ENCODE data around the gene MYO1H.

DNA sequence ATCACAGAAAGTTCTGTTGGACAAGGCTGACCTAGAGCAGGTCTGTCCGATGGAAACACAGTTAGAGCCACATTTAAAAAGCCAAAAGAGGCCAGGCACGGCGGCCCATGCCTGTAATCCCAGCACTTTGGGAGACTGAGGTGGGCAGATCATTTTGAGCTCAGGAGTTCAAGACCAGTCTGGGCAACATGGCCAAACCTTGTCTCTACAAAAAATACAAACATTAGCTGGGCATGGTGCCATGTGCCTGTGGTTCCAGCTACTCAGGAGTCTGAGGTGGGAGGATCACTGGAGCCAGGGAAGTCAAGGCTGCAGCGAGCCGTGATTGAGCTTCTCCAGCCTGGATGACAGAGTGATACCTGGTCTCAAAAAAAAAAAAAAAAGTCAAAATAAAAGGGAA is 144.7 kb downstream of the MYO1H start:
- TF ChIP-seq TEAD4 (IDR thresholded peaks at IDR 0.05; ENCODE audit: low read depth, low read length), result no peak
- TF ChIP-seq, protein P1, sequence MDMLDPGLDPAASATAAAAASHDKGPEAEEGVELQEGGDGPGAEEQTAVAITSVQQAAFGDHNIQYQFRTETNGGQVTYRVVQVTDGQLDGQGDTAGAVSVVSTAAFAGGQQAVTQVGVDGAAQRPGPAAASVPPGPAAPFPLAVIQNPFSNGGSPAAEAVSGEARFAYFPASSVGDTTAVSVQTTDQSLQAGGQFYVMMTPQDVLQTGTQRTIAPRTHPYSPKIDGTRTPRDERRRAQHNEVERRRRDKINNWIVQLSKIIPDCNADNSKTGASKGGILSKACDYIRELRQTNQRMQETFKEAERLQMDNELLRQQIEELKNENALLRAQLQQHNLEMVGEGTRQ (IDR thresholded peaks at IDR 0.05; ENCODE audit: low read length), result no peak
- no peak for TF ChIP-seq EZH2 (IDR thresholded peaks at IDR 0.05; ENCODE audit: low read depth, low read length, severe bottlenecking)
- no peak for TF ChIP-seq RAD21 (IDR thresholded peaks at IDR 0.05 in 1 of 2, conservative IDR thresholded peaks at IDR 0.05 in 1 of 2; ENCODE audit: low read depth in 2 of 2, low read length in 2 of 2)
- TF ChIP-seq POLR2AphosphoS5 (IDR thresholded peaks at IDR 0.05; ENCODE audit: low read depth, low read length), result no peak
- TF ChIP-seq, protein P2, sequence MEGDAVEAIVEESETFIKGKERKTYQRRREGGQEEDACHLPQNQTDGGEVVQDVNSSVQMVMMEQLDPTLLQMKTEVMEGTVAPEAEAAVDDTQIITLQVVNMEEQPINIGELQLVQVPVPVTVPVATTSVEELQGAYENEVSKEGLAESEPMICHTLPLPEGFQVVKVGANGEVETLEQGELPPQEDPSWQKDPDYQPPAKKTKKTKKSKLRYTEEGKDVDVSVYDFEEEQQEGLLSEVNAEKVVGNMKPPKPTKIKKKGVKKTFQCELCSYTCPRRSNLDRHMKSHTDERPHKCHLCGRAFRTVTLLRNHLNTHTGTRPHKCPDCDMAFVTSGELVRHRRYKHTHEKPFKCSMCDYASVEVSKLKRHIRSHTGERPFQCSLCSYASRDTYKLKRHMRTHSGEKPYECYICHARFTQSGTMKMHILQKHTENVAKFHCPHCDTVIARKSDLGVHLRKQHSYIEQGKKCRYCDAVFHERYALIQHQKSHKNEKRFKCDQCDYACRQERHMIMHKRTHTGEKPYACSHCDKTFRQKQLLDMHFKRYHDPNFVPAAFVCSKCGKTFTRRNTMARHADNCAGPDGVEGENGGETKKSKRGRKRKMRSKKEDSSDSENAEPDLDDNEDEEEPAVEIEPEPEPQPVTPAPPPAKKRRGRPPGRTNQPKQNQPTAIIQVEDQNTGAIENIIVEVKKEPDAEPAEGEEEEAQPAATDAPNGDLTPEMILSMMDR (IDR thresholded peaks at IDR 0.05; ENCODE audit: control extremely low read depth in 1 of 3, insufficient read depth in 1 of 3, low read depth in 1 of 3, low read length in 3 of 3), result no peak
- TF ChIP-seq TAF1 (IDR thresholded peaks at IDR 0.05; ENCODE audit: low read depth, low read length), result no peak
- TF ChIP-seq KDM5A (IDR thresholded peaks at IDR 0.05; ENCODE audit: low read length), result no peak
- no peak for TF ChIP-seq GABPA (IDR thresholded peaks at IDR 0.05; ENCODE audit: borderline replicate concordance, insufficient read depth, low read length)
- no peak for TF ChIP-seq CBX5 (IDR thresholded peaks at IDR 0.05; ENCODE audit: low read depth, low read length)
